Measurements from ENCODE around the gene CBFA2T2. TPM values are rescaled to one million over a fixed set of nuclear protein-coding genes. Genes with fewer than 3 reads are reported as not detected.

CBFA2T2 gene
- total RNA-seq, 1 donor from 2014 or later, result 58.1 TPM

GRCh38 chr20:33673410-33674293 is 183.8 kb downstream of the CBFA2T2 start:
- Mint-ChIP-seq H3K9me3 (ENCODE audit: low read depth) (no peaks in the 10 kb centered on the region), H3K4me1 (ENCODE audit: low read depth) (peaks cover 29% of the 10 kb centered on the region), H3K4me3 (ENCODE audit: low read depth) (peak overlapping the region; percentile 87), H3K27me3 (peaks cover 3% of the 10 kb centered on the region), H3K36me3 (ENCODE audit: insufficient read depth) (peaks cover 15% of the 10 kb centered on the region), H3K27ac (peak overlapping the region; percentile 71)
- DNase-seq (ENCODE audit: low spot score, unreplicated experiment), result no peak
- TF ChIP-seq, protein P1, sequence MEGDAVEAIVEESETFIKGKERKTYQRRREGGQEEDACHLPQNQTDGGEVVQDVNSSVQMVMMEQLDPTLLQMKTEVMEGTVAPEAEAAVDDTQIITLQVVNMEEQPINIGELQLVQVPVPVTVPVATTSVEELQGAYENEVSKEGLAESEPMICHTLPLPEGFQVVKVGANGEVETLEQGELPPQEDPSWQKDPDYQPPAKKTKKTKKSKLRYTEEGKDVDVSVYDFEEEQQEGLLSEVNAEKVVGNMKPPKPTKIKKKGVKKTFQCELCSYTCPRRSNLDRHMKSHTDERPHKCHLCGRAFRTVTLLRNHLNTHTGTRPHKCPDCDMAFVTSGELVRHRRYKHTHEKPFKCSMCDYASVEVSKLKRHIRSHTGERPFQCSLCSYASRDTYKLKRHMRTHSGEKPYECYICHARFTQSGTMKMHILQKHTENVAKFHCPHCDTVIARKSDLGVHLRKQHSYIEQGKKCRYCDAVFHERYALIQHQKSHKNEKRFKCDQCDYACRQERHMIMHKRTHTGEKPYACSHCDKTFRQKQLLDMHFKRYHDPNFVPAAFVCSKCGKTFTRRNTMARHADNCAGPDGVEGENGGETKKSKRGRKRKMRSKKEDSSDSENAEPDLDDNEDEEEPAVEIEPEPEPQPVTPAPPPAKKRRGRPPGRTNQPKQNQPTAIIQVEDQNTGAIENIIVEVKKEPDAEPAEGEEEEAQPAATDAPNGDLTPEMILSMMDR (IDR thresholded peaks at IDR 0.05; ENCODE audit: unreplicated experiment), result no peak

DNA sequence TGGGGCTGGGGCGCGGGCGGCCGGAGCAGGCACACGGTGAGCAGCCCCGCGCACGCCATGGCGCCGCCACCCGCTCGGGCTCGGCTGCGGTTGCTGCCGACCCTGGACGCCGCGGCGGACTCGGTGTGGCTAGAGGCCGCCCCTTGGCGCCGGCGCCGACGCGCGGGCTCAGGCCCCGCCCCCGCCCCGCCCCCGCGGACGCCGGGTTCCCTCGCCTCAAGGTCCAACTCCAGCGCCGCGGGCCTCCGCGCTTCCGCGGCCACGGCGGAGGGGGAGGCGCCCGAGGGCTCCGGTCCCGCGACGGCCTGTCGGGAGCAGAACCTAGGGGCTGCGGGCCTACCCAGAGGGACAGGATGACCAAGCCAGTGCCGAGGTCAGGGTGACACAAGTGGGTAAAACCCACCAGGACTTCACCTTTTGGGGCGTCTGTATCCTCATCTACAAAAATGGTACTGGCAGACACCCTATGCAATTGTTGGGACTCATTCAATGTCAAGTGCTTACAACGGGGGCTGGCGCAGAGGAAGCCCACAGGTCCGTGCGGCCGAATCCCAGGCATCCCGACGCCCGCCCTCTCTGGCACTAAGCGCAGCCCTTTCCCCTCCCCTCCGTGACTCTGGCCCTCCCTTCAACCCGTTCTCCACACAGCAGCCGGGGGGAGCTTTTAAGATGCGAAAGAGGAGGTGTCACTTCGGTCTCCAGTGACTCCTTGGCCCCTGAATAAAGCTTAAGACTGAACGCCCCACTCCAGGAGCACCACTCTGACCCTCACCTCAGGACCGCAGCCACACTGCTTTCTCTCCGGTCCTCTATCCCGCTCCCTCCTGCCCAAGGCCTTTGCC is 184.6 kb downstream of the CBFA2T2 start, which contains the start of gene NECAB3:
NECAB3 (minus strand) TSS at position 135 of the 842 bp plus-strand sequence; CDS start at position 59, 76 bp downstream.
- TF ChIP-seq, protein P1 (IDR thresholded peaks at IDR 0.05; ENCODE audit: unreplicated experiment), result peak; percentile 8
- peak within 1 kb of the TSS; percentile 71 for H3K27ac Mint-ChIP-seq
- peaks cover 3% of the 10 kb centered on the region for H3K27me3 Mint-ChIP-seq

GRCh38 chr20:33675136-33675959 is 185.5 kb downstream of the CBFA2T2 start:
- Mint-ChIP-seq H3K4me1 (ENCODE audit: low read depth) (peaks cover 29% of the 10 kb centered on the region), H3K4me3 (ENCODE audit: low read depth) (peak overlapping the region; percentile 66), H3K27ac (no peak overlapping the region), H3K9me3 (ENCODE audit: low read depth) (no peaks in the 10 kb centered on the region), H3K27me3 (peaks cover 3% of the 10 kb centered on the region), H3K36me3 (ENCODE audit: insufficient read depth) (peaks cover 11% of the 10 kb centered on the region)
- no peak for DNase-seq (ENCODE audit: low spot score, unreplicated experiment)
- TF ChIP-seq, protein P1 (IDR thresholded peaks at IDR 0.05; ENCODE audit: unreplicated experiment), result no peak

More for the DNA sequence above, 184.6 kb downstream of the CBFA2T2 start, which contains the start of gene NECAB3:
- H3K4me1 Mint-ChIP-seq (ENCODE audit: low read depth), result peaks cover 29% of the 10 kb centered on the region
- H3K9me3 Mint-ChIP-seq (ENCODE audit: low read depth), result no peaks in the 10 kb centered on the region
- DNase-seq (ENCODE audit: low spot score, unreplicated experiment), result peak; percentile 86
- peak within 1 kb of the TSS; percentile 87 for H3K4me3 Mint-ChIP-seq (ENCODE audit: low read depth)
- peaks cover 15% of the 10 kb centered on the region for H3K36me3 Mint-ChIP-seq (ENCODE audit: insufficient read depth)

- H3K27ac Mint-ChIP-seq, result peak overlapping the region; percentile 54
- H3K27me3 Mint-ChIP-seq, result peaks cover 3% of the 10 kb centered on the region
- DNase-seq (ENCODE audit: low spot score, unreplicated experiment), result no peak
- peaks cover 25% of the 10 kb centered on the region for H3K4me1 Mint-ChIP-seq (ENCODE audit: low read depth)
- H3K9me3 Mint-ChIP-seq (ENCODE audit: low read depth), result no peaks in the 10 kb centered on the region
- H3K36me3 Mint-ChIP-seq (ENCODE audit: insufficient read depth), result peaks cover 11% of the 10 kb centered on the region
- no peak overlapping the region for H3K4me3 Mint-ChIP-seq (ENCODE audit: low read depth)
- TF ChIP-seq, protein P1 (IDR thresholded peaks at IDR 0.05; ENCODE audit: unreplicated experiment), result no peak
Observed at GRCh38 chr20:33676121-33676520, 186.2 kb downstream of the CBFA2T2 start.
